Tibial nerve (tissue), 3 donors: ENCODE data around the gene SBNO2.

Experiments
- CTCF ChIP-seq, 5 experiments: fragments of 200-600 bp in 3 of 5; fragments of 450-650 bp in 2 of 5; sonication (generic) in 3 of 5; IDR thresholded peaks; one replicate each; pipeline ENCODE4 v1.5.1; 2016 to 2019; ENCODE audit warnings: antibody characterized with exemption in 5 of 5, mild to moderate bottlenecking in 3 of 5, moderate library complexity in 2 of 5
- POLR2A ChIP-seq, 2 donors: fragments of 450-650 bp; IDR thresholded peaks; one replicate each; pipeline ENCODE4 v1.6.1; 2017; ENCODE audit warnings: antibody characterized with exemption in 2 of 2, mild to moderate bottlenecking in 2 of 2, moderate library complexity in 2 of 2

GRCh38 chr19:1085053-1085658 lies 88.9 kb downstream of the SBNO2 start:
- no peak for TF ChIP-seq POLR2A (IDR thresholded peaks at IDR 0.05)
- no peak for TF ChIP-seq CTCF (IDR thresholded peaks at IDR 0.05)
